Measurements from ENCODE around the gene HOXB9. TPM values are rescaled to one million over a fixed set of nuclear protein-coding genes. Genes with fewer than 3 reads are reported as not detected.

Gene HOXB9
- total RNA-seq, 4 donors from 2014 or later: 0.09 to 0.48 TPM; not detected in 2

GRCh38 chr17:48647963-48648245, 21.7 kb upstream of the HOXB9 start:
- TF ChIP-seq CTCF (IDR thresholded peaks at IDR 0.05): no peak
- DNase-seq (ENCODE audit: low spot score): no peak
- ATAC-seq (ENCODE audit: low FRiP score): no peak

- TF ChIP-seq CTCF (IDR thresholded peaks at IDR 0.05): no peak
- DNase-seq (ENCODE audit: low spot score): no peak
- peak; percentile 55 for ATAC-seq (ENCODE audit: low FRiP score)
Measured at GRCh38 chr17:48647103-48647962, 21.2 kb upstream of the HOXB9 start.

- no peak for DNase-seq (ENCODE audit: low spot score)
- ATAC-seq (ENCODE audit: low FRiP score): no peak
- no peak for TF ChIP-seq CTCF (IDR thresholded peaks at IDR 0.05)
Measured at GRCh38 chr17:48646183-48647102, 20.3 kb upstream of the HOXB9 start.

- no peak for ATAC-seq (ENCODE audit: low FRiP score)
- no peak for DNase-seq (ENCODE audit: low spot score)
- no peak for TF ChIP-seq CTCF (IDR thresholded peaks at IDR 0.05)
Measured at GRCh38 chr17:48645639-48646182, 19.6 kb upstream of the HOXB9 start.

- DNase-seq (ENCODE audit: low spot score) (no peak), ATAC-seq (ENCODE audit: low FRiP score) (no peak)
- TF ChIP-seq CTCF (IDR thresholded peaks at IDR 0.05): no peak
Measured at GRCh38 chr17:48644910-48645557, 18.9 kb upstream of the HOXB9 start.

GRCh38 chr17:48644159-48644558, 18.0 kb upstream of the HOXB9 start:
- DNase-seq (ENCODE audit: low spot score): no peak
- no peak for ATAC-seq (ENCODE audit: low FRiP score)
- TF ChIP-seq CTCF (IDR thresholded peaks at IDR 0.05): no peak

All from omental fat pad (tissue), 4 donors.